GM12892 (cell line): ENCODE results near the gene JAG1.

Experiments
- POLR2AphosphoS5 ChIP-seq: IDR thresholded peaks from 2 replicates; pipeline ENCODE4 v1.6.1; 2011; ENCODE audit warnings: low read depth, low read length, control low read depth
- TAF1 ChIP-seq: IDR thresholded peaks from 2 replicates; pipeline ENCODE4 v1.6.1; 2011; ENCODE audit warnings: low read depth, mild to moderate bottlenecking, control low read depth, low read length, borderline replicate concordance

- TF ChIP-seq POLR2AphosphoS5: no peak
- TF ChIP-seq TAF1: no peak
Observed at GRCh38 chr20:10670501-10671220, 3.1 kb downstream of the JAG1 start.
